T-helper 1 cell treated with Interleukin-12 subunit alpha and Interleukin-12 subunit beta and Interleukin-4 antibody, amounts not matched to agents 30 μg/mL and 1 μg/mL, for 36 hours (primary cell): ENCODE measurements around the gene JUP.

Experiments
- H3K27ac Mint-ChIP-seq: one replicate; pipeline ENCODE4 v1.8.0; 2021; ENCODE audit warnings: mild to moderate bottlenecking, mixed read lengths
- H3K27me3 Mint-ChIP-seq: one replicate; pipeline ENCODE4 v1.8.0; 2021; ENCODE audit warnings: low read depth, mixed read lengths
- H3K36me3 Mint-ChIP-seq: one replicate; pipeline ENCODE4 v1.8.0; 2021; ENCODE audit warnings: low read depth, mixed read lengths
- H3K4me1 Mint-ChIP-seq: one replicate; pipeline ENCODE4 v1.8.0; 2021; ENCODE audit warnings: low read depth, mixed read lengths
- H3K4me3 Mint-ChIP-seq: one replicate; pipeline ENCODE4 v1.8.0; 2021; ENCODE audit warnings: mild to moderate bottlenecking, moderate library complexity, mixed read lengths
- H3K9me3 Mint-ChIP-seq: one replicate; pipeline ENCODE4 v1.8.0; 2021; ENCODE audit warnings: mixed read lengths

The JUP gene

GRCh38 chr17:41711669-41712400 lies 74.7 kb downstream of the JUP start, which contains the start of gene GAST:
TSS of gene GAST (plus strand) at chr17:41712331. CDS start at chr17:41715437, 3,106 bp downstream.
- Mint-ChIP-seq H3K36me3 (no peaks in the 10 kb centered on the region), H3K4me3 (no peak within 1 kb of the TSS), H3K9me3 (no peaks in the 10 kb centered on the region), H3K4me1 (peaks cover 4% of the 10 kb centered on the region), H3K27ac (no peak within 1 kb of the TSS), H3K27me3 (peaks cover 20% of the 10 kb centered on the region)

- H3K27ac Mint-ChIP-seq: no peak overlapping the region
- peaks cover 4% of the 10 kb centered on the region for H3K4me1 Mint-ChIP-seq
- no peaks in the 10 kb centered on the region for H3K9me3 Mint-ChIP-seq
- H3K4me3 Mint-ChIP-seq: no peak overlapping the region
- H3K27me3 Mint-ChIP-seq: peaks cover 17% of the 10 kb centered on the region
- no peaks in the 10 kb centered on the region for H3K36me3 Mint-ChIP-seq
Measured at GRCh38 chr17:41710472-41711090, 75.9 kb downstream of the JUP start.

GRCh38 chr17:41707803-41708669 lies 78.5 kb downstream of the JUP start:
- Mint-ChIP-seq H3K36me3 (no peaks in the 10 kb centered on the region), H3K27ac (no peak overlapping the region), H3K4me1 (peaks cover 4% of the 10 kb centered on the region), H3K4me3 (no peak overlapping the region), H3K9me3 (no peaks in the 10 kb centered on the region), H3K27me3 (peaks cover 23% of the 10 kb centered on the region)

- Mint-ChIP-seq H3K9me3 (no peaks in the 10 kb centered on the region), H3K27ac (no peak overlapping the region), H3K36me3 (no peaks in the 10 kb centered on the region), H3K27me3 (peaks cover 22% of the 10 kb centered on the region), H3K4me3 (no peak overlapping the region), H3K4me1 (no peaks in the 10 kb centered on the region)
Measured at GRCh38 chr17:41705271-41705991, 81.1 kb downstream of the JUP start.
